ENCODE data around the gene FCRL2. TPM values are rescaled to one million over a fixed set of nuclear protein-coding genes. Genes with fewer than 3 reads are reported as not detected.

FCRL2 gene
- total and polyA plus RNA-seq, 5 donors: not detected

DNA sequence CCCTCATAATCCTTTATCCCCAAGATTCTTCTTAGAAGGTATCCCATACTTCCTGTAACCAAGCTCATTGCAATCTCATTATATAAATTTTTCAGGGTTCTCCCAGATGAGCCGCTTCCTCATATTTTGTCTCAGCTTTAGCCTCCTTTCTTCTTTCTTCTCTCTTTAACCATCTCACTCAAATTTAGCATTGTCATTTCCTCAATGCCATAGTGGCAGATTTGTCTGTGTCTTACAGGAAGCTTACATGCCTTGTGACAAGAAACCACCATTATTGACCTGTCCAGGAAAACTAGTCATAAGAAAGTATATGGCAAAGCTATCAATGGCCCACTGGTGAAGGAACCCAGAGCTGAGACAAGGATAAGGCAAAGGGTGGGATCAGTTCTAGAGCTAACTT, 6.0 kb upstream of the FCRL2 start:
- Histone ChIP-seq H3K27me3 (ENCODE audit: control insufficient read depth, insufficient read depth) (no peaks in the 10 kb centered on the region), H3K27ac (ENCODE audit: low read length) (no peak overlapping the region), H3K4me3 (ENCODE audit: low read length) (no peak overlapping the region), H3K4me1 (ENCODE audit: control insufficient read depth, insufficient read depth, low read length) (no peaks in the 10 kb centered on the region), H3K9me3 (ENCODE audit: control insufficient read depth, low read length) (peaks cover 1% of the 10 kb centered on the region)
- DNase-seq (no peak), ATAC-seq (no peak)
- intact Hi-C loops (cut with DNase I): no loop called here
- 84% methylated on average over 1 of the region's 1 CpG for WGBS

DNA sequence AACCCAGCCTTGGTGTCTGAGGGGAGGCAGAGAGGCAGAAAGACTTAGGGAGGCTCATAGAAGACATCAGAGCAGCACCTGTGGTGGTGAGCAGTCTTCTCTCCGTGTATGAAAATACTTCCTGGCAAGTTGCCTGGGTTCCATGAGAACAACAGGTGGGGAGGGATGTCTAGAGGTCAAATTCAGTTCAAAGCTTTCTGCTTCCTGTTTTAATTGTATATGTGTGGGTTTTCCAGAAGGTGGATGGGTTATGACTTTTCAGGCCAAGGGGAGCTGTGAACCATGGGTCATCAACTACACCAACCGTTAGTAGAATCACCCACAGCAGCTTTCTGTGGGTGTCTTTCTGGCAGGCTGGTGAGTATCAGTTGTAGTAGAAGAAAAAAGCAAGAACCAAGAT, 4.1 kb upstream of the FCRL2 start:
- no peak for ATAC-seq
- WGBS: 48% methylated on average over 2 of the region's 2 CpGs
- DNase-seq: no peak
- Histone ChIP-seq H3K4me3 (ENCODE audit: low read length) (no peak overlapping the region), H3K4me1 (ENCODE audit: control insufficient read depth, insufficient read depth, low read length) (no peaks in the 10 kb centered on the region), H3K27me3 (ENCODE audit: control insufficient read depth, insufficient read depth) (no peaks in the 10 kb centered on the region), H3K9me3 (ENCODE audit: control insufficient read depth, low read length) (peaks cover 1% of the 10 kb centered on the region), H3K27ac (ENCODE audit: low read length) (no peak overlapping the region)
- intact Hi-C loops (cut with DNase I): no loop called here

GRCh38 chr1:157775101-157775870, 1.6 kb downstream of the FCRL2 start:
- intact Hi-C loops (cut with DNase I): no loop called here
- WGBS: 77% methylated on average over 4 of the region's 4 CpGs
- Histone ChIP-seq H3K4me3 (ENCODE audit: low read length) (no peak overlapping the region), H3K9me3 (ENCODE audit: control insufficient read depth, low read length) (no peaks in the 10 kb centered on the region), H3K4me1 (ENCODE audit: control insufficient read depth, insufficient read depth, low read length) (no peaks in the 10 kb centered on the region), H3K27ac (ENCODE audit: low read length) (no peak overlapping the region), H3K27me3 (ENCODE audit: control insufficient read depth, insufficient read depth) (no peaks in the 10 kb centered on the region)
- ATAC-seq (no peak), DNase-seq (no peak)

- intact Hi-C loops (cut with DNase I): no loop called here
- no peak overlapping the region for H3K4me3 ChIP-seq (ENCODE audit: low read length)
- ATAC-seq: no peak
- 63% methylated on average over 2 of the region's 2 CpGs for WGBS
- H3K9me3 ChIP-seq (ENCODE audit: control insufficient read depth, low read length): no peaks in the 10 kb centered on the region
- H3K27ac ChIP-seq (ENCODE audit: low read length): no peak overlapping the region
- no peaks in the 10 kb centered on the region for H3K4me1 ChIP-seq (ENCODE audit: control insufficient read depth, insufficient read depth, low read length)
- no peaks in the 10 kb centered on the region for H3K27me3 ChIP-seq (ENCODE audit: control insufficient read depth, insufficient read depth)
- DNase-seq: no peak
Measured at GRCh38 chr1:157774412-157774811, 2.5 kb downstream of the FCRL2 start.

DNA sequence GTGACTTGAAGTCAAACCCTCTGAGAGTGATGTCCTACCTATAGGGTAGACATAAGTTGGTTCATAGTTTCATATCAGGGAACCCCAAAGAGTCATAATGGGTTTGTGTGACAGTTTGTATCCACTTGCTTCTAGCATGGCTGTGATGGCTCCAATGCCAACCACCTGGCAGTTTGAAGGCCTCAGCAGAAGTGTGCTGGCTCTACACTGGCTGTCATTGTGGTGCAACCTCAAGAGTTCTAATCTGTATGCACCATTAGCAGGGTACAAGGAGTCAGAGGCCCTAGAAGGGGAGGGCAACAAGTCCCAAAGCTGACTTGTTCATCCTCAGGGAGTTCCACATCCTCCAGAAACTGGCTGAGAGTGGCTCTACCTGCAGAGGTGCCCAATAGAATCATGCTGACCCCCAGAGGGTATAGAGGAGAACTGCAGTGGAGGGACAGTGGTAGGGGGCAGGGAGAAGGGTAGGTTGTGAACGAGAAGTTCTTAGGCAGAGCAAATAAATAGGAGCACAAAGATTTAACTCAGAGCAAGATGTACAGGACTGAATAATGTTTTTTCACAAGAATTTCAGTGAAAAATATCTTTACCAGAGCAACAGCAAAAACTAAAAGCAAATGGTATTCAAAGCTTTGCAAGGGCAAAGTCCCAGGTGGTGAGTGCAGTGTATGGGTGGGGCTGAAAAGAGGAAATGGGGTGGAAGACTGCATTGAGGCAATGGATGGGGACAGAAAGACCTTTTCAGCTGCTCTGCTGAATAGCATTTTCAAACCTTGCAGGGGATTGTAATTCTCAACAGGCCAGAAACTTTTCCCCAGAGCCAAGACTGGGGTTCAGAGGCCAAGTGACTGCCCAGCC, 3.2 kb downstream of the FCRL2 start:
- no peaks in the 10 kb centered on the region for H3K4me1 ChIP-seq (ENCODE audit: control insufficient read depth, insufficient read depth, low read length)
- H3K27ac ChIP-seq (ENCODE audit: low read length): no peak overlapping the region
- no peak overlapping the region for H3K4me3 ChIP-seq (ENCODE audit: low read length)
- DNase-seq (no peak), ATAC-seq (no peak)
- no peaks in the 10 kb centered on the region for H3K27me3 ChIP-seq (ENCODE audit: control insufficient read depth, insufficient read depth)
- no peaks in the 10 kb centered on the region for H3K9me3 ChIP-seq (ENCODE audit: control insufficient read depth, low read length)
- intact Hi-C loops (cut with DNase I): no loop called here
- WGBS: 19% methylated on average over 1 of the region's 1 CpG

DNA sequence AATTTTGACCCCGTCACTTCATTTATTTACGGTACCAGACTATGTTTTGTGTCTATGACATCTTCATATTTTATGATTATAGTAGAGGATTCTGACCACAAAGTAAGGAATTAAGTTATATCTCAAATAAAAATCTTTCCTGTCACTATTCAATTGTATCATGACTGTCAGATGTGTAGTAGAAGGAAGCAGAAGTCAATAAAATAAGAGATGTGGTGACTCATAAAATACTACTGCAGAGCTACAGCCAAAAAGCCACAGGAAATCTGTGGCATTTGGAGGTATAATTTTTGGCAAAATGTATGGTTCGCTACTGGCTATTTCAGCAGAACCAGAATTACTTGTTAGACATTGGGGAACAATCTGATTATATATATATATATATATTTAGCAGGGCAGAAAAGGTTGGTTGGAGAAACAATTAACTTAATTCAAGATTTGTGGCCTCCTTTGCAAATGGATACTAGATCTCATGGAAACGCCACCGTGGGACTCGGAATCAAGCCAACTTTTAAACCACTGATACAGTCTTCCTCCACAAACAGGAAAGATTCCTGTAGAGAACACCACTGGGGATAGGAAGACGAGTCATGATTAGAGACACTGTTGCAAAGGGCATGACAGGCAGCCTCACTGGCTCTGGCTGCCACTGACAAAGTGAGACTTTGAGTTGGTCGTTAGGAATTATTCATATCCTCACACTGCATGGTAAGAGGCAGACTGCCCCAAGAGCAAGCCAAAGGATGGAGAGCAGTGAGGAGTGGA, 5.1 kb downstream of the FCRL2 start:
- no peak overlapping the region for H3K4me3 ChIP-seq (ENCODE audit: low read length)
- no peaks in the 10 kb centered on the region for H3K4me1 ChIP-seq (ENCODE audit: control insufficient read depth, insufficient read depth, low read length)
- ATAC-seq (no peak), DNase-seq (no peak)
- no peaks in the 10 kb centered on the region for H3K9me3 ChIP-seq (ENCODE audit: control insufficient read depth, low read length)
- H3K27ac ChIP-seq (ENCODE audit: low read length): no peak overlapping the region
- 69% methylated on average over 8 of the region's 8 CpGs for WGBS
- intact Hi-C loops (cut with DNase I): no loop called here
- H3K27me3 ChIP-seq (ENCODE audit: control insufficient read depth, insufficient read depth): no peaks in the 10 kb centered on the region

GRCh38 chr1:157770442-157771043, 6.4 kb downstream of the FCRL2 start:
- WGBS: 44% methylated on average over 9 of the region's 9 CpGs
- H3K27me3 ChIP-seq (ENCODE audit: control insufficient read depth, insufficient read depth): no peaks in the 10 kb centered on the region
- H3K27ac ChIP-seq (ENCODE audit: low read length): no peak overlapping the region
- DNase-seq (no peak), ATAC-seq (no peak)
- H3K9me3 ChIP-seq (ENCODE audit: control insufficient read depth, low read length): no peaks in the 10 kb centered on the region
- intact Hi-C loops (cut with DNase I): no loop called here
- H3K4me3 ChIP-seq (ENCODE audit: low read length): no peak overlapping the region
- no peaks in the 10 kb centered on the region for H3K4me1 ChIP-seq (ENCODE audit: control insufficient read depth, insufficient read depth, low read length)

GRCh38 chr1:157766792-157767191, 10.1 kb downstream of the FCRL2 start:
- Histone ChIP-seq H3K4me3 (ENCODE audit: low read length) (no peak overlapping the region), H3K4me1 (ENCODE audit: control insufficient read depth, insufficient read depth, low read length) (no peaks in the 10 kb centered on the region), H3K27me3 (ENCODE audit: control insufficient read depth, insufficient read depth) (no peaks in the 10 kb centered on the region), H3K9me3 (ENCODE audit: control insufficient read depth, low read length) (no peaks in the 10 kb centered on the region), H3K27ac (ENCODE audit: low read length) (no peak overlapping the region)
- DNase-seq (no peak), ATAC-seq (no peak)
- intact Hi-C loops (cut with DNase I): no loop called here

GRCh38 chr1:157758018-157758417, 18.9 kb downstream of the FCRL2 start:
- DNase-seq (no peak), ATAC-seq (no peak)
- no peak overlapping the region for H3K27ac ChIP-seq (ENCODE audit: low read length)
- no peak overlapping the region for H3K4me3 ChIP-seq (ENCODE audit: low read length)
- H3K4me1 ChIP-seq (ENCODE audit: control insufficient read depth, insufficient read depth, low read length): no peaks in the 10 kb centered on the region
- H3K27me3 ChIP-seq (ENCODE audit: control insufficient read depth, insufficient read depth): no peaks in the 10 kb centered on the region
- WGBS: 85% methylated on average over 4 of the region's 4 CpGs
- intact Hi-C loops (cut with DNase I): no loop called here
- H3K9me3 ChIP-seq (ENCODE audit: control insufficient read depth, low read length): peaks cover 2% of the 10 kb centered on the region

DNA sequence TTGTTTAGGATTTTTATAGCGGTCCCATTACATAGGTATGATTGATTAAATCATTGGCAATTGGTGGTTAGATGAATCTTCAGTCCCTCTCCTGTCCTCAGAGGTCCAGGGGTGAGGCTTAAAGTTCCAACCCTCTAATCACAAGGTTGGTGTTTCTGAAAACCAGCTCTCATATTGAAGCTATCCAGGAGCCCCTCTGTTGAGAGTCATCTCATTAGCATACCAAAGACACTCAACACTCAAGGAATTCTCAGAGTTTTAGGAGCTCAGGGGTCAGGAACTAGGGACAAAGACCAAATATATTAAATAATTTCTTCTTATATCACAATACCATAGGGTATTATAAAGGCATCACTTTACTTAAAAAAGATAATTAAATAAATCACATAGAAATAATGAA, 23.3 kb downstream of the FCRL2 start:
- ATAC-seq: no peak
- intact Hi-C loops (cut with DNase I): no loop called here
- WGBS: 70% methylated on average over 1 of the region's 1 CpG

DNA sequence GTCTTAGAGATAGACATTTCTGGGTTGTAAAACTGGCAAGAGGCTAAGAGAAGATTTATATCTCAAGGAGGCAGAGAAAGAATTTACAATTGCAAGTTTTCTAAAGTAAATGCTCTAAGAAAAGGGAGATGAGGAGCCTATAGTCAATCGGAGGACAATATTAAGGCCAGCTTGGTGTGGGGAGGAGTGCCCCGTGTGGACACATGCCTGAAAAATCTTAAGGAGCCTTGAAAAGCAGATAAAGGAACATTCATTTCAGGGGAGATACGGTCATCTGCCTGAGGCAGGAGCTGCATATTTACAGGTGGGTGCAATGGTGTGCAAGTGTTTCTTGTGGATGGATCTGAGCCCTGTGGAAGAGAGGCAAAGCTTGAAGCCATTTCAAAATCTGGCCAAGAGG, 25.6 kb downstream of the FCRL2 start:
- ATAC-seq: no peak

More for the DNA sequence above, 23.3 kb downstream of the FCRL2 start:
- H3K4me1 ChIP-seq (ENCODE audit: control insufficient read depth, insufficient read depth, low read length): no peaks in the 10 kb centered on the region
- DNase-seq: no peak
- no peaks in the 10 kb centered on the region for H3K9me3 ChIP-seq (ENCODE audit: control insufficient read depth, low read length)
- H3K4me3 ChIP-seq (ENCODE audit: low read length): no peak overlapping the region
- no peaks in the 10 kb centered on the region for H3K27me3 ChIP-seq (ENCODE audit: control insufficient read depth, insufficient read depth)
- H3K27ac ChIP-seq (ENCODE audit: low read length): no peak overlapping the region

More for the DNA sequence above, 25.6 kb downstream of the FCRL2 start:
- H3K27me3 ChIP-seq (ENCODE audit: control insufficient read depth, insufficient read depth): no peaks in the 10 kb centered on the region
- intact Hi-C loops (cut with DNase I): no loop called here
- no peaks in the 10 kb centered on the region for H3K9me3 ChIP-seq (ENCODE audit: control insufficient read depth, low read length)
- no peak overlapping the region for H3K4me3 ChIP-seq (ENCODE audit: low read length)
- no peaks in the 10 kb centered on the region for H3K4me1 ChIP-seq (ENCODE audit: control insufficient read depth, insufficient read depth, low read length)
- 51% methylated on average over 3 of the region's 3 CpGs for whole genome bisulfite sequencing
- no peak for DNase-seq
- no peak overlapping the region for H3K27ac ChIP-seq (ENCODE audit: low read length)

Data from right cardiac atrium (tissue), 5 donors.